Liver (tissue), 9 donors: ENCODE data around the gene MSH3. TPM values are rescaled to one million over a fixed set of nuclear protein-coding genes. Genes with fewer than 3 reads are reported as not detected.

Experiments used
- DNase-seq: peaks from one replicate; pipeline ENCODE4 v3.0.0-alpha.2; 2017; ENCODE audit warnings: low spot score
- H3K27ac ChIP-seq, 2 donors: one replicate each; pipeline ENCODE4 v1.7.0; 2013; ENCODE audit warnings: inconsistent platforms in 2 of 2, low read length in 2 of 2, control low read depth in 1 of 2, low read depth in 1 of 2, mild to moderate bottlenecking in 1 of 2
- H3K27me3 ChIP-seq, 4 donors: one replicate each; pipeline versions ENCODE4 v1.6.1 to v1.7.0; 2013; ENCODE audit warnings: low read length in 3 of 4, inconsistent platforms in 1 of 4, mild to moderate bottlenecking in 1 of 4, moderate library complexity in 1 of 4; ENCODE audit not compliant: control insufficient read depth in 4 of 4, insufficient read depth in 4 of 4
- H3K36me3 ChIP-seq, 4 donors: one replicate each; pipeline versions ENCODE4 v1.6.1 to v1.7.0; 2013; ENCODE audit warnings: low read length in 3 of 4, mild to moderate bottlenecking in 3 of 4, low read depth in 1 of 4, moderate library complexity in 1 of 4; ENCODE audit not compliant: control insufficient read depth in 4 of 4, insufficient read depth in 3 of 4
- H3K4me1 ChIP-seq, 4 donors: one replicate each; pipeline versions ENCODE4 v1.6.1 to v1.7.0; 2013; ENCODE audit warnings: low read length in 3 of 4, mild to moderate bottlenecking in 3 of 4, moderate library complexity in 1 of 4; ENCODE audit not compliant: control insufficient read depth in 4 of 4, insufficient read depth in 4 of 4
- H3K4me3 ChIP-seq, 3 donors: one replicate each; pipeline versions ENCODE4 v1.6.1 to v1.7.0; 2013; ENCODE audit warnings: low read length in 3 of 3, control low read depth in 1 of 3, low read depth in 1 of 3, mild to moderate bottlenecking in 1 of 3
- H3K9ac ChIP-seq, 2 donors: one replicate each; pipeline ENCODE4 v1.7.0; 2013; ENCODE audit warnings: low read length in 2 of 2, mild to moderate bottlenecking in 2 of 2, moderate library complexity in 2 of 2, control low read depth in 1 of 2, low read depth in 1 of 2
- H3K9me3 ChIP-seq, 4 donors: one replicate each; pipeline versions ENCODE4 v1.6.1 to v1.7.0; 2013; ENCODE audit warnings: low read length in 3 of 4; ENCODE audit not compliant: control insufficient read depth in 4 of 4
- ATF3 ChIP-seq: IDR thresholded peaks from 2 replicates; pipeline ENCODE4 v1.6.1; 2016; ENCODE audit warnings: antibody characterized with exemption
- CTCF ChIP-seq: fragments of 150-350 bp; IDR thresholded peaks from 2 replicates; pipeline ENCODE4 v1.5.1; 2017; ENCODE audit warnings: improper control_type of control experiment, low read depth, low read length; ENCODE audit not compliant: missing input control
- EGR1 ChIP-seq, 2 donors: IDR thresholded peaks; 2 replicates each; pipeline ENCODE4 v1.6.1; 2016 to 2018; ENCODE audit warnings: antibody characterized with exemption in 2 of 2, low read depth in 2 of 2
- FOXA1 ChIP-seq: IDR thresholded peaks from 2 replicates; pipeline ENCODE4 v1.6.1; 2016; ENCODE audit warnings: antibody characterized with exemption
- FOXA2 ChIP-seq: IDR thresholded peaks from 2 replicates; pipeline ENCODE4 v1.6.1; 2016; ENCODE audit warnings: antibody characterized with exemption
- GABPA ChIP-seq, 2 donors: IDR thresholded peaks in 1 of 2; conservative IDR thresholded peaks in 1 of 2; 2 replicates each; pipeline ENCODE4 v1.6.1; 2016; ENCODE audit warnings: antibody characterized with exemption in 2 of 2, mild to moderate bottlenecking in 1 of 2, moderate library complexity in 1 of 2
- HNF4A ChIP-seq, 2 donors: conservative IDR thresholded peaks; 2 replicates each; pipeline ENCODE4 v1.6.1; 2016; ENCODE audit warnings: antibody characterized with exemption in 2 of 2, mild to moderate bottlenecking in 2 of 2
- HNF4G ChIP-seq: IDR thresholded peaks from 2 replicates; pipeline ENCODE4 v1.6.1; 2016; ENCODE audit warnings: antibody characterized with exemption
- JUND ChIP-seq, 2 donors: IDR thresholded peaks; 2 replicates each; pipeline ENCODE4 v1.6.1; 2016; ENCODE audit warnings: antibody characterized with exemption in 2 of 2
- MAX ChIP-seq: IDR thresholded peaks from 2 replicates; pipeline ENCODE4 v1.6.1; 2016; ENCODE audit warnings: antibody characterized with exemption
- NR2F2 ChIP-seq: IDR thresholded peaks from 2 replicates; pipeline ENCODE4 v1.6.1; 2016; ENCODE audit warnings: antibody characterized with exemption
- RAD21 ChIP-seq, 2 donors: IDR thresholded peaks; 2 replicates each; pipeline ENCODE4 v1.6.1; 2016; ENCODE audit warnings: antibody characterized with exemption in 2 of 2, mild to moderate bottlenecking in 2 of 2
- REST ChIP-seq: IDR thresholded peaks from 2 replicates; pipeline ENCODE4 v1.6.1; 2016; ENCODE audit warnings: antibody characterized with exemption, mild to moderate bottlenecking
- RXRA ChIP-seq, 2 donors: IDR thresholded peaks; 2 replicates each; pipeline ENCODE4 v1.6.1; 2017 to 2018; ENCODE audit warnings: antibody characterized with exemption in 2 of 2, mild to moderate bottlenecking in 1 of 2
- SP1 ChIP-seq: IDR thresholded peaks from 2 replicates; pipeline ENCODE4 v1.6.1; 2018; ENCODE audit warnings: antibody characterized with exemption, mild to moderate bottlenecking
- TAF1 ChIP-seq: conservative IDR thresholded peaks from 2 replicates; pipeline ENCODE4 v1.6.1; 2016; ENCODE audit warnings: antibody characterized with exemption, mild to moderate bottlenecking
- YY1 ChIP-seq: IDR thresholded peaks from 2 replicates; pipeline ENCODE4 v1.6.1; 2016; ENCODE audit warnings: antibody characterized with exemption, mild to moderate bottlenecking
- ZBTB33 ChIP-seq: IDR thresholded peaks from 2 replicates; pipeline ENCODE4 v1.6.1; 2016; ENCODE audit warnings: antibody characterized with exemption
- WGBS: extraction: QIAGEN DNeasy Blood & Tissue Kit; methylation state at CpG from one replicate; pipeline ENCODE4 v1.1.7; 2013; 5-methylcytosine and 5-hydroxymethylcytosine counted together
- polyA plus RNA-seq, 2 donors: library from polyadenylated mRNA; stranded (reverse) in 1 of 2; unstranded in 1 of 2; fragments of 200-250 nt in 1 of 2; fragments of >200 nt in 1 of 2; fragmentation: Nextera tagmentation in 1 of 2; extraction: Ambion mirVana in 1 of 2; gene quantifications; one replicate each; pipeline versions ENCODE4 v1.2.1 to v1.2.3, GENCODE V29; 2013 to 2015
- total RNA-seq, 2 donors: library from RNA; depleted of rRNA; stranded (reverse); fragments of >200 nt; gene quantifications; one replicate each; pipeline ENCODE4 v1.2.3, GENCODE V29; 2014
- donor health status: healthy.
- donor health status: healthy.
- donor health status: healthy.
- donor health status: healthy.
- donor health status: healthy.

The MSH3 gene
- total and polyA plus RNA-seq, 4 donors: 3.0 to 19.1 (median 7.9) TPM

- no peak overlapping the region for H3K4me3 ChIP-seq
- H3K27ac ChIP-seq: no peak overlapping the region
- TF ChIP-seq RAD21 (IDR thresholded peaks at IDR 0.05) (no peak), JUND (IDR thresholded peaks at IDR 0.05) (no peak), YY1 (no peak), SP1 (no peak), CTCF (no peak), RXRA (IDR thresholded peaks at IDR 0.05) (no peak), NR2F2 (no peak), FOXA1 (no peak)
- H3K27me3 ChIP-seq: no peaks in the 10 kb centered on the region
- 88% methylated on average over 3 of the region's 3 CpGs for WGBS
- H3K9me3 ChIP-seq: no peaks in the 10 kb centered on the region
- H3K9ac ChIP-seq: no peak overlapping the region
- peaks cover under 1 to 8% (median 3%) of the 10 kb centered on the region in 4 donors for H3K36me3 ChIP-seq
- DNase-seq: no peak
- no peaks in the 10 kb centered on the region for H3K4me1 ChIP-seq
Observed at GRCh38 chr5:80809451-80809850, 155.0 kb downstream of the MSH3 start.

GRCh38 chr5:80810425-80810824, 156.0 kb downstream of the MSH3 start:
- H3K27ac ChIP-seq: no peak overlapping the region
- H3K4me3 ChIP-seq: no peak overlapping the region
- H3K9me3 ChIP-seq: no peaks in the 10 kb centered on the region
- no peaks in the 10 kb centered on the region for H3K4me1 ChIP-seq
- peaks cover 2 to 11% (median 7%) of the 10 kb centered on the region in 4 donors for H3K36me3 ChIP-seq
- WGBS: 95% methylated on average over 1 of the region's 1 CpG
- no peak for TF ChIP-seq FOXA2
- TF ChIP-seq CTCF: no peak
- no peak for TF ChIP-seq FOXA1
- TF ChIP-seq JUND (IDR thresholded peaks at IDR 0.05): no peak
- no peak for TF ChIP-seq SP1
- TF ChIP-seq REST: no peak
- TF ChIP-seq MAX: no peak
- TF ChIP-seq RXRA (IDR thresholded peaks at IDR 0.05): no peak
- no peak for TF ChIP-seq RAD21 (IDR thresholded peaks at IDR 0.05)
- TF ChIP-seq GABPA (IDR thresholded peaks at IDR 0.05 in 1 of 2, conservative IDR thresholded peaks at IDR 0.05 in 1 of 2): no peak
- TF ChIP-seq EGR1 (IDR thresholded peaks at IDR 0.05; ENCODE audit: low read depth in 2 of 2): no peak
- TF ChIP-seq HNF4G: no peak
- TF ChIP-seq YY1: no peak
- TF ChIP-seq ATF3: no peak
- no peak for TF ChIP-seq TAF1
- no peak for TF ChIP-seq NR2F2
- no peak for TF ChIP-seq ZBTB33
- no peak for TF ChIP-seq HNF4A (conservative IDR thresholded peaks at IDR 0.05)
- no peak overlapping the region for H3K9ac ChIP-seq
- no peak for DNase-seq
- no peaks in the 10 kb centered on the region for H3K27me3 ChIP-seq
